IMR-90 (cell line): ENCODE results near the gene SYT11. TPM values are rescaled to one million over a fixed set of nuclear protein-coding genes. Genes with fewer than 3 reads are reported as not detected.

Source experiments
- ATAC-seq: fragments of 200-7000 bp; cut with Tn5 transposase; 2 replicates; pipeline ENCODE4 v1.9.1; 2020; ENCODE audit warnings: low read depth, mild to moderate bottlenecking, moderate library complexity
- BruUV-seq: library from RNA; stranded (reverse); fragments of 400-500 nt; replicated peaks from 2 replicates; lab custom pipeline; 2021; lab: Mats Ljungman, UMichigan
- CTCF ChIA-PET: fragments of 300-600 bp; formaldehyde crosslinking; extraction: SDS; loops from one replicate; lab custom pipeline; 2021; ENCODE audit warnings: antibody characterized with exemption; lab: Yijun Ruan, JAX
- POLR2A ChIA-PET: fragments of 300-600 bp; sonication (Branson Sonifier 250); formaldehyde crosslinking; loops from one replicate; lab custom pipeline; 2022; ENCODE audit warnings: antibody characterized with exemption; ENCODE audit not compliant: unreplicated experiment; lab: Charles Lee
- DNase-seq: peaks from one replicate; pipeline ENCODE4 v3.0.0; 2013
- H2AFZ ChIP-seq: replicated peaks from 2 replicates; pipeline ENCODE3; 2013; ENCODE audit warnings: low read length, mild to moderate bottlenecking; ENCODE audit not compliant: poor library complexity
- H2AK5ac ChIP-seq: 2 replicates; pipeline ENCODE4 v1.6.1; 2013; ENCODE audit warnings: low read depth, low read length, inconsistent platforms
- H2AK9ac ChIP-seq: replicated peaks from 2 replicates; pipeline ENCODE3; 2013; ENCODE audit warnings: mild to moderate bottlenecking, low read depth, low read length, moderate library complexity; ENCODE audit not compliant: poor library complexity
- H2BK120ac ChIP-seq: 2 replicates; pipeline ENCODE4 v1.6.1; 2013; ENCODE audit warnings: low read depth, low read length, inconsistent platforms
- H2BK15ac ChIP-seq: 3 replicates; pipeline ENCODE4 v1.6.1; 2013; ENCODE audit warnings: low read depth, low read length, inconsistent platforms
- H2BK20ac ChIP-seq: 2 replicates; pipeline ENCODE4 v1.6.1; 2013; ENCODE audit warnings: low read depth, mild to moderate bottlenecking, inconsistent platforms, low read length, moderate library complexity
- H2BK5ac ChIP-seq: 2 replicates; pipeline ENCODE4 v1.6.1; 2013; ENCODE audit warnings: mild to moderate bottlenecking, low read depth, low read length, inconsistent platforms; ENCODE audit not compliant: poor library complexity, severe bottlenecking
- H3K14ac ChIP-seq: replicated peaks from 2 replicates; pipeline ENCODE4 v1.6.1; 2013; ENCODE audit warnings: low read depth, low read length, inconsistent platforms
- H3K18ac ChIP-seq: 2 replicates; pipeline ENCODE4 v1.6.1; 2013; ENCODE audit warnings: low read depth, low read length, control low read depth
- H3K23ac ChIP-seq: 2 replicates; pipeline ENCODE4 v1.6.1; 2013; ENCODE audit warnings: low read depth, low read length, inconsistent platforms
- H3K27ac ChIP-seq: 2 replicates; pipeline ENCODE4 v1.5.1; 2013; ENCODE audit warnings: mild to moderate bottlenecking, control low read depth, low read length; ENCODE audit not compliant: insufficient read depth
- H3K27me3 ChIP-seq: 2 replicates; pipeline ENCODE4 v1.6.1; 2013; ENCODE audit warnings: low read length; ENCODE audit not compliant: control insufficient read depth, insufficient read depth
- H3K36me3 ChIP-seq: 2 replicates; pipeline ENCODE4 v1.6.1; 2013; ENCODE audit warnings: low read length, mixed read lengths; ENCODE audit not compliant: control insufficient read depth, insufficient read depth
- H3K4ac ChIP-seq: 2 replicates; pipeline ENCODE4 v1.6.1; 2013; ENCODE audit warnings: low read depth, low read length, inconsistent platforms
- H3K4me1 ChIP-seq: 2 replicates; pipeline ENCODE4 v1.6.1; 2013; ENCODE audit warnings: low read length, mixed read lengths; ENCODE audit not compliant: control insufficient read depth, insufficient read depth
- H3K4me2 ChIP-seq: 2 replicates; pipeline ENCODE4 v1.6.1; 2013; ENCODE audit warnings: low read depth, mild to moderate bottlenecking, control low read depth, low read length, moderate library complexity
- H3K4me3 ChIP-seq: 2 replicates; pipeline ENCODE4 v1.5.1; 2013; ENCODE audit warnings: low read depth, mild to moderate bottlenecking, control low read depth, low read length, moderate library complexity; ENCODE audit not compliant: insufficient read depth
- H3K56ac ChIP-seq: 2 replicates; pipeline ENCODE4 v1.6.1; 2013; ENCODE audit warnings: low read length, inconsistent platforms; ENCODE audit not compliant: insufficient read depth; ENCODE audit errors: extremely low read depth
- H3K79me1 ChIP-seq, 2 experiments: 2 replicates each; pipeline ENCODE4 v1.6.1; 2013; ENCODE audit warnings: low read length in 2 of 2, inconsistent platforms in 1 of 2, low read depth in 1 of 2
- H3K9ac ChIP-seq: 2 replicates; pipeline ENCODE4 v1.6.1; 2013; ENCODE audit warnings: low read depth, low read length, control low read depth
- H3K9me1 ChIP-seq: 2 replicates; pipeline ENCODE4 v1.6.1; 2013; ENCODE audit warnings: low read length, inconsistent platforms; ENCODE audit not compliant: insufficient read depth
- H3K9me3 ChIP-seq: 2 replicates; pipeline ENCODE4 v1.6.1; 2013; ENCODE audit warnings: low read length; ENCODE audit not compliant: control insufficient read depth, insufficient read depth
- H4K20me1 ChIP-seq: 2 replicates; pipeline ENCODE4 v1.6.1; 2013; ENCODE audit warnings: low read length, inconsistent platforms; ENCODE audit not compliant: insufficient read depth
- H4K5ac ChIP-seq: 2 replicates; pipeline ENCODE4 v1.6.1; 2013; ENCODE audit warnings: mild to moderate bottlenecking, low read depth, low read length, control low read depth
- H4K8ac ChIP-seq, 2 experiments: 2 replicates each; pipeline ENCODE4 v1.6.1; 2013; ENCODE audit warnings: low read depth in 2 of 2, low read length in 2 of 2, control low read depth in 1 of 2, inconsistent platforms in 1 of 2
- H4K91ac ChIP-seq: 2 replicates; pipeline ENCODE4 v1.6.1; 2013; ENCODE audit warnings: low read depth, low read length, inconsistent platforms; ENCODE audit not compliant: insufficient read depth
- BHLHE40 ChIP-seq: fragments of 150-350 bp; IDR thresholded peaks from 2 replicates; pipeline ENCODE4 v1.6.1; 2016; ENCODE audit warnings: mild to moderate bottlenecking, low read depth, low read length
- CEBPB ChIP-seq: IDR thresholded peaks from 2 replicates; pipeline ENCODE4 v1.6.1; 2012; ENCODE audit warnings: low read depth, low read length, improper control_type of control experiment
- CHD1 ChIP-seq: IDR thresholded peaks from 2 replicates; pipeline ENCODE4 v1.6.1; 2012; ENCODE audit warnings: low read depth, low read length, improper control_type of control experiment
- CTCF ChIP-seq: conservative IDR thresholded peaks from 2 replicates; pipeline ENCODE4 v1.5.1; 2012; ENCODE audit warnings: mild to moderate bottlenecking, low read depth, low read length, improper control_type of control experiment
- ELK1 ChIP-seq: fragments of 150-350 bp; IDR thresholded peaks from 2 replicates; pipeline ENCODE4 v1.6.1; 2016; ENCODE audit warnings: low read depth, mild to moderate bottlenecking, low read length, moderate library complexity, borderline replicate concordance
- FOS ChIP-seq: fragments of 150-350 bp; IDR thresholded peaks from 2 replicates; pipeline ENCODE4 v1.6.1; 2016; ENCODE audit warnings: low read depth, low read length
- MAFK ChIP-seq: IDR thresholded peaks from 2 replicates; pipeline ENCODE4 v1.6.1; 2012; ENCODE audit warnings: low read depth, low read length, improper control_type of control experiment
- MXI1 ChIP-seq: IDR thresholded peaks from 2 replicates; pipeline ENCODE4 v1.6.1; 2012; ENCODE audit warnings: low read depth, mild to moderate bottlenecking, low read length, moderate library complexity, borderline replicate concordance
- NFE2L2 ChIP-seq: fragments of 150-350 bp; IDR thresholded peaks from 2 replicates; pipeline ENCODE4 v1.6.1; 2016; ENCODE audit warnings: low read depth, mild to moderate bottlenecking, low read length
- RAD21 ChIP-seq: IDR thresholded peaks from 2 replicates; pipeline ENCODE4 v1.6.1; 2012; ENCODE audit warnings: low read length, improper control_type of control experiment
- RFX5 ChIP-seq: IDR thresholded peaks from 2 replicates; pipeline ENCODE4 v1.8.0; 2012; ENCODE audit warnings: low read depth, mild to moderate bottlenecking, low read length, moderate library complexity
- SMC3 ChIP-seq: fragments of 150-350 bp; IDR thresholded peaks from 2 replicates; pipeline ENCODE4 v1.6.1; 2016; ENCODE audit warnings: low read depth, mild to moderate bottlenecking, antibody characterized with exemption, low read length, moderate library complexity
- USF2 ChIP-seq: fragments of 150-350 bp; IDR thresholded peaks from 2 replicates; pipeline ENCODE4 v1.6.1; 2017; ENCODE audit warnings: mild to moderate bottlenecking, antibody characterized with exemption, low read length, low read depth
- dilution Hi-C: fragments of 300-500 bp; cut with HindIII; formaldehyde crosslinking; loops from one replicate; pipeline ENCODE4 v1.14.3; 2018; ENCODE audit warnings: low sequenced_read_pairs; ENCODE audit not compliant: unreplicated experiment
- in situ Hi-C: fragments of 300-500 bp; cut with MboI; formaldehyde crosslinking; loops from 3 replicates; pipeline ENCODE4 v1.14.3; 2019; ENCODE audit warnings: low sequenced_read_pairs, inconsistent platforms, mixed read lengths
- intact Hi-C: fragments of 100-400 bp; cut with micrococcal nuclease; formaldehyde crosslinking; loops from 2 replicates; pipeline ENCODE4 v1.10.0; 2022
- polyA plus RNA-seq, 3 experiments: library from polyadenylated mRNA; depleted of rRNA; stranded (reverse); fragments of >200 nt; gene quantifications; 2 replicates each; pipeline ENCODE4 v1.2.3, GENCODE V29; 2012; ENCODE audit warnings: low replicate concordance in 1 of 3
- total RNA-seq: library from RNA; depleted of rRNA; stranded (reverse); fragments of >200 nt; gene quantifications from 2 replicates; pipeline ENCODE4 v1.2.3, GENCODE V29; 2012

Gene SYT11
- total and polyA plus RNA-seq, 2 of the 4 experiments (the other 2 are of a cell fraction), result 22.9 to 43.7 TPM

- BruUV-seq, result TSS peak; percentile 42
- in situ Hi-C loops, result no loop called here
- POLR2A ChIA-PET, result no interaction called here
Observed at GRCh38 chr1:155882235-155882634, 22.9 kb downstream of the SYT11 start.

More at GRCh38 chr1:155882235-155882634, 22.9 kb downstream of the SYT11 start:
- Histone ChIP-seq H2AK5ac (no peak overlapping the region), H3K56ac (no peak overlapping the region), H4K91ac (no peak overlapping the region), H4K8ac (no peak overlapping the region), H2BK15ac (no peak overlapping the region), H3K27me3 (no peaks in the 10 kb centered on the region), H4K20me1 (no peaks in the 10 kb centered on the region), H3K79me1 (peaks cover 0 to 6% of the 10 kb centered on the region in 2 experiments; a peak in 3 of 4 replicates), H3K18ac (no peak overlapping the region), H2AFZ (no peak overlapping the region), H3K9ac (no peak overlapping the region), H3K4ac (no peak overlapping the region), H2BK5ac (no peak overlapping the region), H3K9me1 (no peaks in the 10 kb centered on the region), H3K27ac (no peak overlapping the region), H4K5ac (no peak overlapping the region), H3K4me1 (peaks cover 10% of the 10 kb centered on the region), H2AK9ac (no peak overlapping the region), H2BK120ac (no peak overlapping the region), H2BK20ac (no peak overlapping the region), H3K4me2 (no peak overlapping the region), H3K23ac (no peak overlapping the region), H3K14ac (no peak overlapping the region), H3K9me3 (no peaks in the 10 kb centered on the region), H3K36me3 (peaks cover 10% of the 10 kb centered on the region), H3K4me3 (no peak overlapping the region)
- CTCF ChIA-PET, result no interaction called here
- ATAC-seq (no peak), DNase-seq (no peak)
- intact Hi-C loops, result no loop called here
- TF ChIP-seq NFE2L2 (no peak), CTCF (no peak), RAD21 (no peak), ELK1 (no peak), BHLHE40 (no peak), SMC3 (no peak), CHD1 (no peak), MAFK (no peak), FOS (no peak), MXI1 (no peak), USF2 (no peak), CEBPB (no peak), RFX5 (no peak)
- dilution Hi-C loops, result no loop called here
